PFSK-1 (cell line): ENCODE data around the gene HMOX1.
A peak's percentile ranks its signal among the peaks of the same experiment; 100 is the strongest.

ENCODE experiments used
- FOXP2 ChIP-seq: optimal IDR thresholded peaks from 2 replicates; pipeline ENCODE3; 2011; ENCODE audit warnings: borderline replicate concordance, control low read depth, inconsistent platforms; ENCODE audit not compliant: insufficient read depth; ENCODE audit errors: extremely low read length, extremely low read depth
- POLR2AphosphoS5 ChIP-seq: IDR thresholded peaks from 2 replicates; pipeline ENCODE4 v1.6.1; 2012; ENCODE audit warnings: low read depth, mild to moderate bottlenecking, control low read depth, low read length, moderate library complexity
- REST ChIP-seq, 2 experiments: IDR thresholded peaks; 2 replicates each; pipeline versions ENCODE4 v1.6.1 to v1.8.0; 2011 to 2012; ENCODE audit warnings: low read depth in 2 of 2, low read length in 2 of 2, control low read depth in 1 of 2, inconsistent platforms in 1 of 2, mild to moderate bottlenecking in 1 of 2, moderate library complexity in 1 of 2; ENCODE audit not compliant: insufficient read depth in 1 of 2
- SIN3A ChIP-seq: IDR thresholded peaks from 2 replicates; pipeline ENCODE4 v1.6.1; 2012; ENCODE audit warnings: mild to moderate bottlenecking, low read length, moderate library complexity, borderline replicate concordance; ENCODE audit not compliant: insufficient read depth
- TAF1 ChIP-seq: IDR thresholded peaks from 2 replicates; pipeline ENCODE4 v1.6.1; 2012; ENCODE audit warnings: low read length, control low read depth, borderline replicate concordance; ENCODE audit not compliant: insufficient read depth

Gene HMOX1

GRCh38 chr22:35425971-35426800, 45.3 kb downstream of the HMOX1 start:
- no peak for TF ChIP-seq SIN3A
- TF ChIP-seq POLR2AphosphoS5, result no peak
- TF ChIP-seq TAF1, result no peak
- TF ChIP-seq FOXP2, result no peak
- TF ChIP-seq REST (IDR thresholded peaks at IDR 0.05; ENCODE audit: insufficient read depth in 1 of 2, low read depth in 2 of 2, low read length in 2 of 2), result no peak

GRCh38 chr22:35426801-35427140, 45.9 kb downstream of the HMOX1 start:
- TF ChIP-seq FOXP2, result no peak
- no peak for TF ChIP-seq TAF1
- TF ChIP-seq REST (IDR thresholded peaks at IDR 0.05; ENCODE audit: insufficient read depth in 1 of 2, low read depth in 2 of 2, low read length in 2 of 2), result no peak
- TF ChIP-seq POLR2AphosphoS5, result no peak
- no peak for TF ChIP-seq SIN3A

- TF ChIP-seq SIN3A, result no peak
- TF ChIP-seq FOXP2, result peak; percentile 33
These were observed 50.0 kb downstream of the HMOX1 start for GRCh38 chr22:35430897-35431322.

- TF ChIP-seq TAF1 (no peak), FOXP2 (no peak), SIN3A (no peak), REST (IDR thresholded peaks at IDR 0.05; ENCODE audit: insufficient read depth in 1 of 2, low read depth in 2 of 2, low read length in 2 of 2) (no peak), POLR2AphosphoS5 (no peak)
These were observed 50.8 kb downstream of the HMOX1 start for GRCh38 chr22:35431483-35432227.

- TF ChIP-seq FOXP2 (no peak), POLR2AphosphoS5 (no peak), REST (IDR thresholded peaks at IDR 0.05; ENCODE audit: insufficient read depth in 1 of 2, low read depth in 2 of 2, low read length in 2 of 2) (no peak), TAF1 (no peak), SIN3A (no peak)
These were observed 51.5 kb downstream of the HMOX1 start for GRCh38 chr22:35432228-35432905.
